Measurements from ENCODE around the gene VMO1.

The VMO1 gene

GRCh38 chr17:4735876-4736651 is 50.1 kb downstream of the VMO1 start:
- H3K27ac ChIP-seq, result no peak overlapping the region
- no peak for TF ChIP-seq CTCF (conservative IDR thresholded peaks at IDR 0.05)

All from VCaP (cell line).